Immature natural killer cell (primary cell): ENCODE data around the gene CLDN9. TPM values are rescaled to one million over a fixed set of nuclear protein-coding genes. Genes with fewer than 3 reads are reported as not detected.

Experiments
- DNase-seq, 3 donors: peaks; one replicate each; pipeline ENCODE4 v3.0.0; 2022; ENCODE audit warnings: mixed read lengths in 1 of 3
- H3K27ac Mint-ChIP-seq, 6 donors: one replicate each; pipeline ENCODE4 v1.8.0; 2020; ENCODE audit warnings: mixed read lengths in 6 of 6, mild to moderate bottlenecking in 5 of 6, inconsistent platforms in 4 of 6, moderate library complexity in 3 of 6
- H3K27me3 Mint-ChIP-seq, 3 donors: one replicate each; pipeline ENCODE4 v1.8.0; 2020 to 2021; ENCODE audit warnings: low read depth in 3 of 3, mild to moderate bottlenecking in 3 of 3, mixed read lengths in 3 of 3, moderate library complexity in 3 of 3, inconsistent platforms in 1 of 3
- H3K36me3 Mint-ChIP-seq, 3 donors: one replicate each; pipeline ENCODE4 v1.8.0; 2020; ENCODE audit warnings: mixed read lengths in 3 of 3, inconsistent platforms in 2 of 3, mild to moderate bottlenecking in 2 of 3
- H3K4me1 Mint-ChIP-seq, 2 donors: one replicate each; pipeline ENCODE4 v1.8.0; 2020; ENCODE audit warnings: inconsistent platforms in 2 of 2, mild to moderate bottlenecking in 2 of 2, mixed read lengths in 2 of 2, moderate library complexity in 1 of 2
- H3K4me3 Mint-ChIP-seq, 5 donors: one replicate each; pipeline ENCODE4 v1.8.0; 2020; ENCODE audit warnings: mild to moderate bottlenecking in 5 of 5, mixed read lengths in 5 of 5, inconsistent platforms in 3 of 5, moderate library complexity in 3 of 5
- H3K9me3 Mint-ChIP-seq, 6 donors: one replicate each; pipeline ENCODE4 v1.8.0; 2020; ENCODE audit warnings: mild to moderate bottlenecking in 6 of 6, mixed read lengths in 6 of 6, inconsistent platforms in 4 of 6, moderate library complexity in 3 of 6
- polyA plus RNA-seq, 3 donors: library from polyadenylated mRNA; unstranded; fragments of 300-500 nt; fragmentation: Illumina TruSeq; gene quantifications; one replicate each; pipeline ENCODE4 v1.2.3, GENCODE V29; 2021

CLDN9 gene
- polyA plus RNA-seq, 3 donors from 2014 or later = not detected

- H3K4me1 Mint-ChIP-seq = peaks cover 43 to 45% of the 10 kb centered on the region in 2 donors
- peak in 2 of 3 donors; percentile 42 to 57 for DNase-seq
- no peaks in the 10 kb centered on the region for H3K9me3 Mint-ChIP-seq
These were observed 8.1 kb downstream of the CLDN9 start for GRCh38 chr16:3020604-3021448.

GRCh38 chr16:3021449-3022207 lies 8.9 kb downstream of the CLDN9 start:
- H3K27me3 Mint-ChIP-seq = peaks cover 6 to 13% (median 12%) of the 10 kb centered on the region in 3 donors
- peak; percentile 68 to 75 (median 73) for DNase-seq
- peaks cover 43 to 45% of the 10 kb centered on the region in 2 donors for H3K4me1 Mint-ChIP-seq

More at GRCh38 chr16:3020604-3021448, 8.1 kb downstream of the CLDN9 start:
- Mint-ChIP-seq H3K27ac (peak overlapping the region; percentile 66 to 96 (median 86)), H3K36me3 (peaks cover 0 to 3% (median 3%) of the 10 kb centered on the region in 3 donors), H3K27me3 (peaks cover 8 to 17% (median 12%) of the 10 kb centered on the region in 3 donors), H3K4me3 (peak overlapping the region; percentile 90 to 94 (median 93))

DNA sequence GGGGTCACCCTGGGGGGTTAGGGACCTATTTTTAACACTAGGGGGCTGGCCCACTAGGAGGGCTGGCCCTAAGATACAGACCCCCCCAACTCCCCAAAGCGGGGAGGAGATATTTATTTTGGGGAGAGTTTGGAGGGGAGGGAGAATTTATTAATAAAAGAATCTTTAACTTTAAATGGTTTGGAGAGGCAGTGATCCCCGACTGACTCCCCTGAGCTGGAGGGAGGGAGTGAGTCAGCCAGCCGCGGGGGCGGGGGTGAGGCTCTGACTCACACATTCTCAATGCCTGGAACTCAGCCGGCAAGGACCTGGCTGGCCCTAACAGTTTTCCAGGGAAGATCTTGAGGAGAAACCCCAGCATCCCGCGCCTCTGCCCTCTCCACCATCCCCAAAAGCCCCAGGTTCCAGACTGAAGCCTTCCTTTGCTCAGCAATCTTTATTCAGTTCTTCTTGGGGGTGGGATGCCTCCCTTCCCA lies 9.5 kb downstream of the CLDN9 start:
- peaks cover 43 to 45% of the 10 kb centered on the region in 2 donors for H3K4me1 Mint-ChIP-seq

More at GRCh38 chr16:3021449-3022207, 8.9 kb downstream of the CLDN9 start:
- peaks cover 3 to 10% (median 4%) of the 10 kb centered on the region in 3 donors for H3K36me3 Mint-ChIP-seq
- H3K4me3 Mint-ChIP-seq = peak overlapping the region; percentile 87 to 94 (median 90)
- H3K9me3 Mint-ChIP-seq = no peaks in the 10 kb centered on the region
- H3K27ac Mint-ChIP-seq = peak overlapping the region; percentile 57 to 96 (median 86)

DNA sequence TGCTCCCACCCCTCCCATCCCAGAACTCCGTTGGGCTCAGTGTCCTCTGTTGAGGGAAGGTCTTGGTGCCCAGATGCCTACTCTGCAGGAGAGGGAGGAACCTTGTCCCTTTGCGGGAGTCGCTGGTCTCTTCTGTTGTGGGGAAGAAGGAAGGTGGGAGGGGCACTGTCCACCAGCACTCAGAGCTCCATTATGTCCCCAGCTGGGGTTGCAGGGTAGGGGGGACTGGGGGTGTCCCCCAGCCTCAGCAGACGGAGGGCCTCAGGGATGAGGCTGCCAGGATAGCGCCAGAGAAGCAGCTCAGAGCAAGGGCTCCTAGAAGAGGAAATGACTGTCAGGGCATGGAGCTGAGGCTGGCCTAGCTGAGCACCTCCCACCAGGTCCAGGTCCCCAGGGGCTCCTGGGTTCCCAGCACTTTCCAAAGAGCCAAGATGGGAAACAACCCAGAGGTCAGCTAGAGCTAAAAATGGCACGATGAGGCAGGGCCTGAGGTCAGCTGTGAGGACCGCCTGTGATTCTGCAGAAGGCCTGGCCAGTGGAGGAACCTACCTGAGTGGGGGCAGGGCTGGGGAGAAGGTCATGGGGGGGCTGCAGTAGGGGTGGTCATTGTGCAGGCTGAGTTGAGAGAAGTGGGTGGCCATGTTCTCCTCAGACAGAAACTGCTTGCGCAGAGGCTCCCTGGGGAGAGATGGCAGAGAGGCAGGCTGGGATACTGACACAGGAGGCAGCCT lies 10.1 kb downstream of the CLDN9 start:
- H3K27me3 Mint-ChIP-seq = peaks cover 2 to 13% (median 8%) of the 10 kb centered on the region in 3 donors
- peaks cover 3 to 15% (median 4%) of the 10 kb centered on the region in 3 donors for H3K36me3 Mint-ChIP-seq
- peak overlapping the region; percentile 79 to 96 (median 83) for H3K27ac Mint-ChIP-seq
- no peaks in the 10 kb centered on the region for H3K9me3 Mint-ChIP-seq
- DNase-seq = no peak
- H3K4me1 Mint-ChIP-seq = peaks cover 43 to 45% of the 10 kb centered on the region in 2 donors
- peak overlapping the region; percentile 86 to 94 (median 90) for H3K4me3 Mint-ChIP-seq

More for the DNA sequence above, 9.5 kb downstream of the CLDN9 start:
- Mint-ChIP-seq H3K9me3 (no peaks in the 10 kb centered on the region), H3K36me3 (peaks cover 3 to 15% (median 4%) of the 10 kb centered on the region in 3 donors), H3K27me3 (peaks cover 2 to 13% (median 8%) of the 10 kb centered on the region in 3 donors), H3K27ac (peak overlapping the region; percentile 78 to 96 (median 82)), H3K4me3 (peak overlapping the region; percentile 86 to 94 (median 90))
- peak; percentile 58 to 64 (median 61) for DNase-seq

- Mint-ChIP-seq H3K36me3 (peaks cover 3 to 15% (median 4%) of the 10 kb centered on the region in 3 donors), H3K4me1 (peaks cover 44 to 45% of the 10 kb centered on the region in 2 donors), H3K4me3 (peak overlapping the region; percentile 86 to 94 (median 90)), H3K27me3 (peaks cover 2 to 11% (median 8%) of the 10 kb centered on the region in 3 donors), H3K9me3 (no peaks in the 10 kb centered on the region), H3K27ac (peak overlapping the region; percentile 79 to 96 (median 88))
- DNase-seq = no peak
These were observed 10.6 kb downstream of the CLDN9 start for GRCh38 chr16:3023415-3023668.

DNA sequence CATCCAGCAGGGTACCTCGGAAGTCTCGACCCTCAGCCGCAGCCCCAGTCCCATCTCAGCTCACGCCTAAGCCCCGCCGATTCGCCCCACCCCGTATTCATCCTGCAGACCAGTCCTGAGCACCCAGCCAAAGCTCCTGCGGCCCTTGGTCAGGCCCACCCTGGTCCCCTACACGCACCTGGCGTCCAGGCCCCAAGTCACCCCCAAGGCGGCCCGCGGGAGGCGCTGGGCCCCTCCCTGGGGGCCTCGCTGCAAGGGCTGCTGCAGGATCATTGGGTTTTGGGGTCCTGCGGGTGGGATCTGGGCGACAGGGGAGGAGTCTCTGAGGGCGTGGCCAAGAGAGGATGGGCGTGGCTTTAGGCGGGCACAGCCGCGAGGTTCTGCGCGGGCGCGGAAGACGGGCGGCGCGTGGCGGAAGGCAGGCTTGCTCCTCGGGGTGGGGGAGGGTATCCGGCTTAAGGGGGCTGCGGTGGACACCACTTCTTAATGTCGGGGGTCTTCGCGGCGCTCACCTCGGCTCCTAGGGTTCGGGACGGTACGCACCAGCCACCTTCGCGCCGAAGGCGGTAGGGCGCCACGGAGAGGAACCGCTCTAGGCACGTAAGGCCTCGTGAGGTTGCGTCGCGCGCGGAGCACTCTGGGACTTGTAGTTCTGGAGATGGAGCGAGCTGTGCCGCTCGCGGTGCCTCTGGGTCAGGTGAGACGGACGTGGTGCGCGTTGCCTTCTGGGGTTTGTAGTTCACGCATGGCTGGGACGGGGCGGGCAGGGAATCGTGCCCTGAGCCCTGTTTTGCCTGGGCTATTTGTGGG lies 11.2 kb downstream of the CLDN9 start, which contains the start of the genes HCFC1R1 and THOC6:
HCFC1R1 (minus strand) TSS at position 274 of the 810 bp plus-strand sequence; CDS start at position 273, 1 bp downstream.
THOC6 (plus strand) TSS at position 367 of the 810 bp plus-strand sequence; CDS start at position 659, 292 bp downstream.
- Mint-ChIP-seq H3K27ac (peak within 1 kb of the TSS; percentile 79 to 96 (median 94)), H3K27me3 (peaks cover 3 to 11% (median 9%) of the 10 kb centered on the region in 3 donors), H3K4me1 (peaks cover 45% of the 10 kb centered on the region in 2 donors), H3K9me3 (no peaks in the 10 kb centered on the region), H3K36me3 (peaks cover 3 to 15% (median 4%) of the 10 kb centered on the region in 3 donors), H3K4me3 (peak within 1 kb of the TSS; percentile 86 to 94 (median 90))
- DNase-seq = peak; percentile 92

GRCh38 chr16:3025032-3026002 lies 12.6 kb downstream of the CLDN9 start:
- no peak for DNase-seq

DNA sequence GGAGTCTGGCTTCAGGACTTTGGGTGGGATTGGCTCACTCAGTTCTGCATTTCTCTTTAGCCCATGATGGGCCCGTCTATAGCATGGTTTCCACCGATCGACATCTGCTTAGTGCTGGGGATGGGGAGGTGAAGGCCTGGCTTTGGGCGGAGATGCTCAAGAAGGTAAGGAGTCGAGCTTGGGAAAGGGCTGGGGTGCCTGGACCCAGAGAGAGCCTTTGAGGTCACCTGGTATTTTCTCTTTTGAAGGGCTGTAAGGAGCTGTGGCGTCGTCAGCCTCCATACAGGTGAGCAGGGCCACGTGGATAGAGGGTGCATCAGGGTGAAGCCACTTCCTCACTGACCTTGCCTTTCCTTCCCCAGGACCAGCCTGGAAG lies 13.3 kb downstream of the CLDN9 start:
- no peaks in the 10 kb centered on the region for H3K9me3 Mint-ChIP-seq
- peaks cover 4 to 15% (median 7%) of the 10 kb centered on the region in 3 donors for H3K36me3 Mint-ChIP-seq
- no peak overlapping the region for H3K27ac Mint-ChIP-seq
- no peak for DNase-seq
- peaks cover 8 to 12% (median 9%) of the 10 kb centered on the region in 3 donors for H3K27me3 Mint-ChIP-seq
- H3K4me3 Mint-ChIP-seq = no peak overlapping the region
- peaks cover 40 to 43% of the 10 kb centered on the region in 2 donors for H3K4me1 Mint-ChIP-seq

More at GRCh38 chr16:3025032-3026002, 12.6 kb downstream of the CLDN9 start:
- peak overlapping the region in 1 of 5 donors; percentile 4 for H3K4me3 Mint-ChIP-seq
- peaks cover 4 to 15% (median 7%) of the 10 kb centered on the region in 3 donors for H3K36me3 Mint-ChIP-seq
- no peak overlapping the region for H3K27ac Mint-ChIP-seq
- H3K27me3 Mint-ChIP-seq = peaks cover 7 to 12% (median 8%) of the 10 kb centered on the region in 3 donors
- H3K9me3 Mint-ChIP-seq = no peaks in the 10 kb centered on the region
- peaks cover 45 to 47% of the 10 kb centered on the region in 2 donors for H3K4me1 Mint-ChIP-seq

DNA sequence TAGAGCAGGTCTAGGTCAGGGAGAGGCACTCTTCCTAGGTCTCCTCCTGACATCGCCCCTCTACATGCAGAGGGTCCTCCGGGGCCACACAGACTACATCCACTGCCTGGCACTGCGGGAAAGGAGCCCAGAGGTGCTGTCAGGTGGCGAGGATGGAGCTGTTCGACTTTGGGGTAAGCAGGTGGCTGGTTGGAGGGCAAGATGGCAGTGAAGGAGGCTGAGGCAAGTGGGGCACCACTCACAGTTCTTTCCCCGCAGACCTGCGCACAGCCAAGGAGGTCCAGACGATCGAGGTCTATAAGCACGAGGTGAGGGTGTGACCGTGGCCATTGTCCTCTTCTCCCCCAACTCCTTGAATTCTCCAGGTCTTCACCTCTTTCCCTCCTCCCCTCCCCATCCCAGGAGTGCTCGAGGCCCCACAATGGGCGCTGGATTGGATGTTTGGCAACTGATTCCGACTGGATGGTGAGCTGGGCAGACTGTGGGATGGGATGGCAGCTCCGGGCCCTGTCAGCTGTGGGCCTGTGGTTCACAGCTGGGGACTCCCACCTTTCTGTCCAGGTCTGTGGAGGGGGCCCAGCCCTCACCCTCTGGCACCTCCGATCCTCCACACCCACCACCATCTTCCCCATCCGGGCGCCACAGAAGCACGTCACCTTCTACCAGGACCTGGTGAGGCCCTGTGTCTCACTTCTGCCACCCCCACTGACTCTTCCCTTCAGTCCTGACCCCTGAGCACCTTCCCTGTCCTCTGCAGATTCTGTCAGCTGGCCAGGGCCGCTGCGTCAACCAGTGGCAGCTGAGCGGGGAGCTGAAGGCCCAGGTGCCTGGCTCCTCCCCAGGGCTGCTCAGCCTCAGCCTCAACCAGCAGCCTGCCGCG lies 14.1 kb downstream of the CLDN9 start:
- Mint-ChIP-seq H3K36me3 (peaks cover 4 to 15% (median 7%) of the 10 kb centered on the region in 3 donors), H3K27ac (peak overlapping the region in 1 of 6 donors; percentile 24)

DNA sequence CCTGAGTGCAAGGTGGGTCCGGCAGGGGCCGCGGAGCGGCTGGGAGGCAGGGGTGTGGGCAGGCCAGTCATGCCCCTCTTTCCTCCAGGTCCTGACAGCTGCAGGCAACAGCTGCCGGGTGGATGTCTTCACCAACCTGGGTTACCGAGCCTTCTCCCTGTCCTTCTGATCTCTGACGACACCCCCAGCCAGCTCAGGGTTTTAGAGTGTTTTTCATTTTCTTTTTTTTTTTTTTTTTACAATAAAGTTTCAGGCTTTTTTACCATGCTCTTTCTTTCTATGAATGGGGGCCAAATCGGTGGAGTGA lies 14.7 kb downstream of the CLDN9 start:
- peaks cover 26 to 30% of the 10 kb centered on the region in 2 donors for H3K4me1 Mint-ChIP-seq
- no peak overlapping the region for H3K27ac Mint-ChIP-seq
- H3K27me3 Mint-ChIP-seq = peaks cover 6 to 11% (median 10%) of the 10 kb centered on the region in 3 donors
- DNase-seq = no peak
- peaks cover 4 to 15% (median 7%) of the 10 kb centered on the region in 3 donors for H3K36me3 Mint-ChIP-seq
- peaks cover 0 to 1% (median 0%) of the 10 kb centered on the region in 6 donors for H3K9me3 Mint-ChIP-seq
- no peak overlapping the region for H3K4me3 Mint-ChIP-seq

More for the DNA sequence above, 14.1 kb downstream of the CLDN9 start:
- Mint-ChIP-seq H3K4me1 (peaks cover 32 to 36% of the 10 kb centered on the region in 2 donors), H3K27me3 (peaks cover 5 to 10% (median 9%) of the 10 kb centered on the region in 3 donors), H3K9me3 (peaks cover 0 to 1% (median 0%) of the 10 kb centered on the region in 6 donors), H3K4me3 (no peak overlapping the region)
- no peak for DNase-seq
